HG03103 (cell line): ENCODE data around the gene CDRT4.
A peak's percentile ranks its signal among the peaks of the same experiment; 100 is the strongest.
"Not testable (repeated sequence)": the region's sequence is repeated elsewhere in the genome, so short reads cannot be mapped to it uniquely, and the experiment has no call there.

Source experiments
- ATAC-seq: cut with Tn5 transposase; IDR thresholded peaks from one replicate; pipeline ENCODE4 v1.9.1; 2021; ENCODE audit warnings: low read depth; ENCODE audit not compliant: unreplicated experiment

Gene CDRT4

GRCh38 chr17:15467592-15467991 is at the start of gene CDRT4:
CDRT4 (minus strand) TSS chr17:15467621; CDS start chr17:15440238, 27,383 bp downstream.
- ATAC-seq, result no peak

GRCh38 chr17:15516150-15516549 is 48.7 kb upstream of the CDRT4 start:
- ATAC-seq, result no peak

GRCh38 chr17:15514469-15514868 is 47.0 kb upstream of the CDRT4 start:
- no peak for ATAC-seq

GRCh38 chr17:15513856-15514459 is 46.5 kb upstream of the CDRT4 start:
- ATAC-seq, result no peak

GRCh38 chr17:15513058-15513791 is 45.8 kb upstream of the CDRT4 start:
- ATAC-seq, result no peak

- ATAC-seq, result no peak
Measured at GRCh38 chr17:15512071-15512709, 44.8 kb upstream of the CDRT4 start.

GRCh38 chr17:15511142-15511541 is 43.7 kb upstream of the CDRT4 start:
- ATAC-seq, result no peak

GRCh38 chr17:15510361-15510760 is 42.9 kb upstream of the CDRT4 start:
- no peak for ATAC-seq

- ATAC-seq, result no peak
Measured at GRCh38 chr17:15509095-15509494, 41.7 kb upstream of the CDRT4 start.

- ATAC-seq, result no peak
Measured at GRCh38 chr17:15508466-15508865, 41.0 kb upstream of the CDRT4 start.

GRCh38 chr17:15507896-15508295 is 40.5 kb upstream of the CDRT4 start:
- no peak for ATAC-seq

GRCh38 chr17:15507001-15507400 is 39.6 kb upstream of the CDRT4 start:
- ATAC-seq, result no peak

GRCh38 chr17:15505708-15506107 is 38.3 kb upstream of the CDRT4 start:
- ATAC-seq, result not testable (repeated sequence)

- no peak for ATAC-seq
Measured at GRCh38 chr17:15503731-15504130, 36.3 kb upstream of the CDRT4 start.

- peak; percentile 80 for ATAC-seq
Measured at GRCh38 chr17:15502369-15503112, 35.1 kb upstream of the CDRT4 start.

- ATAC-seq, result no peak
Measured at GRCh38 chr17:15501793-15502192, 34.4 kb upstream of the CDRT4 start.

- ATAC-seq, result no peak
Measured at GRCh38 chr17:15501282-15501681, 33.9 kb upstream of the CDRT4 start.

- ATAC-seq, result no peak
Measured at GRCh38 chr17:15498107-15498506, 30.7 kb upstream of the CDRT4 start.

- no peak for ATAC-seq
Measured at GRCh38 chr17:15496735-15497670, 29.6 kb upstream of the CDRT4 start.

GRCh38 chr17:15494821-15495220 is 27.4 kb upstream of the CDRT4 start:
- ATAC-seq, result no peak
